ENCODE results near the gene CIDEA. TPM values are rescaled to one million over a fixed set of nuclear protein-coding genes. Genes with fewer than 3 reads are reported as not detected.

The CIDEA gene
- total and polyA plus RNA-seq, 2 donors from 2014 or later: not detected

DNA sequence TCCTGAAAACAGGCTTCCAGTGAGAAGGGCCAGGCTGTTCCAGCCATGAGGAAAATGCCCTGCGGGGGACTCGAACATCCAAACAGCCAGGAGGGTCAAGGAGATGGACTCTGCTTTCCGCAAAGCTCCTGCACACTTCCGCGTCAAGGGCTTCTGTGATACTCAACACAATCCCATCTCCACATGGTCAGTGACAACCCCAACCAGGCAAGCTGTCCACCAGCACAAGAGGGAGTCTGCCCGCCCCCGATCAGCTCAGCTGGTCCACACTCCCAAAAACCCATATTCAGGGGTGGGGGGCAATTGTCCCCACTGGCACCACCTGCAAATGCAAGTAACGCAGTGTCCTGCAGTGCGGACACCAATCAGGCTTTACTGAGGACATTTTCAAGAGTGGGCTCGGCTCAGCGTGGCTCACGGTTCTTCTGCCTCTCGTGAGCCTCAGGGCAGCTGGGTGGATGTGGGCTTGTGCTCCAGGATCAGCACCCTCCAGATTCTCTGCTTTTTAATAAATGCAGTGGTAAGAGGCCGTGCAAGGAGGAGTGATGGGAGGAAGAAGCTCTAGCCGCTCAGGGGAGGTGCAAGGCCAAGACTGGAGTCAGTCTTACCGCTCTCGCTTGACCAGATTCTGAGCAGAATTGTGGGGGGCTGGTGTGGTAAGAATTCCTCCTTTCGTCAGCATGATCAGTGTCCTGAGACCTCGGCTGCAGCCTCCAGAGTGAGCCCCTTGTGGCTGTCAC is 19.5 kb upstream of the CIDEA start:
- intact Hi-C loops (cut with DNase I): no loop called here
- Histone ChIP-seq H3K9ac (ENCODE audit: low read length in 3 of 3) (no peak overlapping the region), H3K36me3 (ENCODE audit: control insufficient read depth in 2 of 3, insufficient read depth in 3 of 3, low read length in 3 of 3) (no peaks in the 10 kb centered on the region), H3K27me3 (ENCODE audit: control insufficient read depth, insufficient read depth, low read length) (no peaks in the 10 kb centered on the region), H3K4me3 (ENCODE audit: low read length in 3 of 3) (no peak overlapping the region), H3K9me3 (ENCODE audit: control insufficient read depth in 2 of 3, insufficient read depth in 1 of 3, low read length in 3 of 3) (no peaks in the 10 kb centered on the region), H3K27ac (ENCODE audit: low read depth in 2 of 2, low read length in 2 of 2) (no peak overlapping the region), H3K4me1 (ENCODE audit: control insufficient read depth in 2 of 3, insufficient read depth in 2 of 3, low read depth in 1 of 3, low read length in 3 of 3) (peaks cover 0 to 2% (median 0%) of the 10 kb centered on the region in 3 donors)
- no peak for FAIRE-seq
- no peak for DNase-seq
- TF ChIP-seq, protein P1, sequence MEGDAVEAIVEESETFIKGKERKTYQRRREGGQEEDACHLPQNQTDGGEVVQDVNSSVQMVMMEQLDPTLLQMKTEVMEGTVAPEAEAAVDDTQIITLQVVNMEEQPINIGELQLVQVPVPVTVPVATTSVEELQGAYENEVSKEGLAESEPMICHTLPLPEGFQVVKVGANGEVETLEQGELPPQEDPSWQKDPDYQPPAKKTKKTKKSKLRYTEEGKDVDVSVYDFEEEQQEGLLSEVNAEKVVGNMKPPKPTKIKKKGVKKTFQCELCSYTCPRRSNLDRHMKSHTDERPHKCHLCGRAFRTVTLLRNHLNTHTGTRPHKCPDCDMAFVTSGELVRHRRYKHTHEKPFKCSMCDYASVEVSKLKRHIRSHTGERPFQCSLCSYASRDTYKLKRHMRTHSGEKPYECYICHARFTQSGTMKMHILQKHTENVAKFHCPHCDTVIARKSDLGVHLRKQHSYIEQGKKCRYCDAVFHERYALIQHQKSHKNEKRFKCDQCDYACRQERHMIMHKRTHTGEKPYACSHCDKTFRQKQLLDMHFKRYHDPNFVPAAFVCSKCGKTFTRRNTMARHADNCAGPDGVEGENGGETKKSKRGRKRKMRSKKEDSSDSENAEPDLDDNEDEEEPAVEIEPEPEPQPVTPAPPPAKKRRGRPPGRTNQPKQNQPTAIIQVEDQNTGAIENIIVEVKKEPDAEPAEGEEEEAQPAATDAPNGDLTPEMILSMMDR (IDR thresholded peaks at IDR 0.05; ENCODE audit: borderline replicate concordance, extremely low read depth, insufficient read depth): no peak

DNA sequence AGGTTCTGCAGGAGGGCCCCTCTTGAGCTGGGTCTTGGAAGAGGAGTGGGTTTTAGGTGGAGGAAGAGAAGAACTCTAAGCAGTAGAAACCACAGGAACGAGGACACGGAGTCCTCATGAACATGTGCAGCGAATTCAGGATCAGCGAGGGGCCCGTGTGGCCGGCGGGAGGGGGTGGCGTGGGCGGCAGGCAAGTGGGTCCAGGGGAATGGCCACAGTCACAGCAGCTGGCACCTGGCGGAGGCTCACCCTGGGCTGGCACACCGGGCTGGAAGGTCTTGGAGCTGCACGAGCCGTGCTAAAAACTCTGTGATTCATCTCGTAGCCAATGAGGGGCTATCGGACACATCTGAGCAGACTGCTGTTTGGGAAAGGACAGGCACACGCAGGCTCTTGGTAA is 18.0 kb upstream of the CIDEA start:
- no peak for DNase-seq
- TF ChIP-seq, protein P1 (IDR thresholded peaks at IDR 0.05; ENCODE audit: borderline replicate concordance, extremely low read depth, insufficient read depth): no peak
- intact Hi-C loops (cut with DNase I): no loop called here
- Histone ChIP-seq H3K36me3 (ENCODE audit: control insufficient read depth in 2 of 3, insufficient read depth in 3 of 3, low read length in 3 of 3) (no peaks in the 10 kb centered on the region), H3K4me3 (ENCODE audit: low read length in 3 of 3) (no peak overlapping the region), H3K9me3 (ENCODE audit: control insufficient read depth in 2 of 3, insufficient read depth in 1 of 3, low read length in 3 of 3) (no peaks in the 10 kb centered on the region), H3K9ac (ENCODE audit: low read length in 3 of 3) (no peak overlapping the region), H3K4me1 (ENCODE audit: control insufficient read depth in 2 of 3, insufficient read depth in 2 of 3, low read depth in 1 of 3, low read length in 3 of 3) (peaks cover 0 to 2% (median 0%) of the 10 kb centered on the region in 3 donors), H3K27me3 (ENCODE audit: control insufficient read depth, insufficient read depth, low read length) (no peaks in the 10 kb centered on the region), H3K27ac (ENCODE audit: low read depth in 2 of 2, low read length in 2 of 2) (no peak overlapping the region)
- FAIRE-seq: no peak

DNA sequence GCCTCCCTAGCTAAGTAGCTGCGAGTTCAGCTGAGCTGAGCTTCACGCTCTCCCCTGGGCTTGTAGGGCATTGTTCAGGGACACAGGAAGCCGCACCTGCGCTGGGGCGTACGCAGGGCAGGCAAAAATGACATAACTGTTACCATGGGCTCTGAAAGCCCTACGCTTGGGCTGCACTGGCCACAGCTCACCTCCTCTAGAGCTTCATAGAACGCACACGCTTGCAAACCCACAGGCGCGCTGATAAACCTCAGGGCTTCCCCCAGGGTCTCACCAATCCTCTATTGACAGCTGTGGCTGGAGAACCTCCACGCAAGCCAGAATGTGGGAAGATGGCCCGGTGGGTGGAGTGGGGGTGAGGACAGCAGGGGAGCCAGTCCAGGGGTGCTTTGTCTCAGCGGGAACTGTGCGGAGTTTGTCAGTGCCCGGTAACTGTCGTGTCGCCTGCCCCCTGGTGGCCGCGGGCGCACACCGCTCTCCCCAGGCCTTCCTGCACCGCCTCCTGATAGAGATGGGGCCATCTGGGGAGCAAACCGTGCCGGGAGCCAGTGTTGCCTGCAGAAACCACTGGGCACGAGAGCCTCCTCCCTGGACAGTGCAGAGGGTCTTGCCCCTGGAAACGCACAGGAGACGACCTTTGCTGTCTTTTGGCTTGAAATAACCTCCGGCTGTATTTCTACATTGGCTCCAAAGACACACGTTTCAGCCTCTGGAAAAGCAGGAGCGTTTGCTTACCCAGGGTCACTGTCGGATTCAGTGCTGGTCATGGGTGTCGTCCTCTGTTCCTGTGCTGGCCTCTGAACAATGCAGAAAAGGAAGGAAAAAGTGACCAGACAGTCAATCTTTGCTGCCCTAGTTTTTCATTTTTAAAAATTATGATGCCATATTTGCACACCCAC is 17.0 kb upstream of the CIDEA start:
- H3K27me3 ChIP-seq (ENCODE audit: control insufficient read depth, insufficient read depth, low read length): no peaks in the 10 kb centered on the region
- H3K4me3 ChIP-seq (ENCODE audit: low read length in 3 of 3): no peak overlapping the region
- DNase-seq (peak; percentile 60 to 86 (median 79)), FAIRE-seq (no peak)
- TF ChIP-seq, protein P1 (IDR thresholded peaks at IDR 0.05; ENCODE audit: borderline replicate concordance, extremely low read depth, insufficient read depth): peak; percentile 90
- no peak overlapping the region for H3K27ac ChIP-seq (ENCODE audit: low read depth in 2 of 2, low read length in 2 of 2)
- intact Hi-C loops (cut with DNase I): no loop called here
- peaks cover 0 to 2% (median 0%) of the 10 kb centered on the region in 3 donors for H3K4me1 ChIP-seq (ENCODE audit: control insufficient read depth in 2 of 3, insufficient read depth in 2 of 3, low read depth in 1 of 3, low read length in 3 of 3)
- no peak overlapping the region for H3K9ac ChIP-seq (ENCODE audit: low read length in 3 of 3)
- H3K9me3 ChIP-seq (ENCODE audit: control insufficient read depth in 2 of 3, insufficient read depth in 1 of 3, low read length in 3 of 3): no peaks in the 10 kb centered on the region
- no peaks in the 10 kb centered on the region for H3K36me3 ChIP-seq (ENCODE audit: control insufficient read depth in 2 of 3, insufficient read depth in 3 of 3, low read length in 3 of 3)
